Spinal cord (tissue), 10 donors: ENCODE data around the gene CSNK2A1. TPM values are rescaled to one million over a fixed set of nuclear protein-coding genes. Genes with fewer than 3 reads are reported as not detected.
"Not testable (repeated sequence)": the region's sequence is repeated elsewhere in the genome, so short reads cannot be mapped to it uniquely, and the experiment has no call there.

ENCODE experiments used
- DNase-seq, 6 donors: peaks; one replicate each; pipeline versions ENCODE4 v3.0.0 to v3.0.0-alpha.2; 2013 to 2015; ENCODE audit warnings: low spot score in 6 of 6, low read depth in 4 of 6
- H3K27ac ChIP-seq: one replicate; pipeline ENCODE4 v1.5.1; 2013; ENCODE audit warnings: low read depth, low read length, control low read depth
- H3K27me3 ChIP-seq: one replicate; pipeline ENCODE4 v1.6.1; 2013; ENCODE audit warnings: low read length; ENCODE audit not compliant: control insufficient read depth, insufficient read depth
- H3K36me3 ChIP-seq: one replicate; pipeline ENCODE4 v1.6.1; 2013; ENCODE audit warnings: low read length; ENCODE audit not compliant: control insufficient read depth, insufficient read depth
- H3K4me1 ChIP-seq: one replicate; pipeline ENCODE4 v1.6.1; 2013; ENCODE audit warnings: low read length; ENCODE audit not compliant: control insufficient read depth, insufficient read depth
- H3K4me3 ChIP-seq: one replicate; pipeline ENCODE4 v1.5.1; 2013; ENCODE audit warnings: low read depth, low read length, control low read depth
- H3K9me3 ChIP-seq: one replicate; pipeline ENCODE4 v1.6.1; 2013; ENCODE audit warnings: low read length; ENCODE audit not compliant: control insufficient read depth, insufficient read depth
- WGBS: methylation state at CpG from one replicate; pipeline ENCODE4 v1.1.5; 2013; ENCODE audit warnings: missing lambda C conversion rate; ENCODE audit not compliant: insufficient coverage; 5-methylcytosine and 5-hydroxymethylcytosine counted together
- polyA plus RNA-seq, 2 donors: library from polyadenylated mRNA; unstranded; fragments of 120-200 nt; gene quantifications; one replicate each; pipeline ENCODE4 v1.2.1, GENCODE V29; 2013; ENCODE audit not compliant: insufficient read length in 2 of 2
- total RNA-seq, 2 donors: library from RNA; depleted of rRNA in 1 of 2; stranded (reverse); fragments of 120-200 nt in 1 of 2; fragments of >200 nt in 1 of 2; gene quantifications; one replicate each; pipeline versions ENCODE4 v1.2.3 to v1.2.4, GENCODE V29; 2013 to 2014
- donor health status: healthy.

The CSNK2A1 gene
- total and polyA plus RNA-seq, 4 donors: 121 to 164 (median 146) TPM

DNA sequence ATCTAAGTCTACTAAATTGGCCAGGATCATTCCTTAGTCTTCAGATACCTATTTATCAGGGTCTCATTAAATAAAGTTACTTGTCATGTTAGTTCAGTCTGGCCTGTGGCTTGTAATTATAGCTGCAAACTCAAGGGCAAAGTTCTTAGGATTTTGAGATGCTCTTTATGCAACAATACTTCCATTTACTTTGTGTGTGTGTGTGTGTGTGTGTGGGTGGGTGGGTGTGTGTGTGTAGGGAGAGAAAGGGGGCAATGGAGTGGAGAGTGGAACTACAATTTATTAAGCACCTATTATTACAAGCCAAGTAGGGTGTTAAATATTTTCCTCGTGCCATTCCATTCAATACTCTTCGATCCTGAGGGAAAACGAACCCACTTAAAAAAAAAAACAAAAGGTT is 63.5 kb downstream of the CSNK2A1 start:
- peaks cover 7% of the 10 kb centered on the region for H3K4me1 ChIP-seq
- H3K4me3 ChIP-seq: no peak overlapping the region
- no peaks in the 10 kb centered on the region for H3K27me3 ChIP-seq
- no peaks in the 10 kb centered on the region for H3K9me3 ChIP-seq
- no CpG with 5 or more reads among the region's 3 CpGs for WGBS
- H3K27ac ChIP-seq: no peak overlapping the region
- peaks cover 43% of the 10 kb centered on the region for H3K36me3 ChIP-seq
- no peak for DNase-seq

DNA sequence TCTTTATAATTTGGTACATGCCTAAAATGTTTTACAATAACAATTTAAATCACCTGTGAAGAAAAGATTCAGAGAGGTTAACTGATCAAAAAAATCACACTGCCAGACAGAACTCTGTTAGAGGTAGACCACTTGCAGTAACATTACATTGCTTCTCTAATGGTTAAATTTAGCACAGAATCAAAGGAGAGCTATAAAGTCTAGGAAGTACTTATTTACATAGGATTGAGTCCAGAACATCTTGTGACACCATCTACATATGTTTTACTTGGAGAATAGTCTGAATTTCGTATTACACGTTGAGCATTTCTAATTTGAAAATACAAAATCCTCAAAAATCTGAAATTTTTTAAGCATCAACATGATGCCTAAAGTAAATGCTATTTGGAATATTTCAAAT is 64.1 kb downstream of the CSNK2A1 start:
- DNase-seq: peak in 1 of 6 donors; percentile 11
- no CpG with 5 or more reads among the region's 2 CpGs for WGBS
- no peak overlapping the region for H3K4me3 ChIP-seq
- no peaks in the 10 kb centered on the region for H3K27me3 ChIP-seq
- H3K4me1 ChIP-seq: peaks cover 7% of the 10 kb centered on the region
- H3K36me3 ChIP-seq: peaks cover 42% of the 10 kb centered on the region
- no peaks in the 10 kb centered on the region for H3K9me3 ChIP-seq
- no peak overlapping the region for H3K27ac ChIP-seq

DNA sequence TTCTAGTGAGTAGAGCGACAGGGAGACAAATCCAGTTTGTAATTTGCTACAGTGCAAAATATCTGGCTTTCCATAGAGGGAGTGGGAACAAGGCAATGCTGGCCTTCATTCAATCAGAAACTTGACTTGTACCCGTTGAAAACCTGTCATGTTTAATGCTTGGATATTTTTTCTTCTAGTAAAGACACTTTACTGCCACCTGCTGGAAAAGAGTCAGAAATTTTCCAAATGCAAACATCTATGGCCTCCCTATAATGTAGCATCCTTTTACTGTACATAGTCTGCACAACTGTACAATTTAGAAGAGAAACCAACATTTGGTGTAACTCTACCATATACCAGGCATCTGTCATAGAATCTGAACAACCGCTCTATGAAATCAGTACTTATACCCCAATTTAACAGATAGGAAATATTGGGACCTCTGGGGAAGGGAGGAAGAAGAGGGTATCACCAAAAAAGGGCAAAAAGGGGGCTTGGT is 64.6 kb downstream of the CSNK2A1 start:
- H3K4me3 ChIP-seq: no peak overlapping the region
- WGBS: no CpG with 5 or more reads among the region's 3 CpGs

DNA sequence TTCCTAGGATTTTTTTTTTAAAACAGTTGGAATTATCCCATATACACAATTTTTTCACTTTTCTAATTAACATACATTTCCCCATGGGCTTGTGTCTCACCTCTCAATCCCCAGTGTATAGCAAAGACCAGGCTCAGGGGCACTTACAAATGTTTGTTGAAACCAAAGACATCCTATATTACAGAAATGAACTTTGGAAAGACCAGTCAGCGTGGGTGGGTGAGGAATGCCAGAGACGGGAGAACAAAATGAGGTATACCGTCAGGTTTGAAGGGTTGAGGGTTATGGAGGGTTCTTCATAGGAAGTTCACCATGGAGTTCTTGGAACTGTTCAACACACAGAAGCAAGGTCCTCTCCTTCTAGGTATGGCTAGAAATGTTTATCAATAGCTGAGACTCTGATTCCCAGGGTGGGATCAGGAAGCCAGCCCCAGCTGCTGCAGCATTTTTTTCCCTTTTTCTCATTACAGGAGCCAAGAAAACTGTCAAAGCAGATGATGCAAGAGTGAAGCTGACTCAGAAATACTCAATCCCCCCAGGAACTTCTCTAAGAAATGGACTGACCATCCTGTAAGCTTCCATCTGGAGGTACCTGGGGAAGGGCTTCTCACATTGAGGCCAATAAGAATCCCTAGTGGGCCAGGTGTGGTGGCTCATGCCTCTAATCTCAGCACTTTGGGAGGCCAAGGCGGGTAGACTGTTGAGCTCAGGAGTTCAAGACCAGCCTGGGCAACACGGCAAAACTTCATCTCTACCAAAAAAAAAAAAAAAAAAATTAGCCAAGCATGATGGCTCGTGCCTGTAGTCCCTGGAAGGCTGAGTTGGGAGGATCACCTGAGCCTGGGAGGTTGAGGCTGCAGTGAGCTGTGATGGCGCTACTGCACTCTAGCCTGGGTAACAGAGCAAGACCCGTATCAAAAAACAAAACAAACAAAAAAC is 65.3 kb downstream of the CSNK2A1 start:
- peaks cover 37% of the 10 kb centered on the region for H3K36me3 ChIP-seq
- H3K4me1 ChIP-seq: no peaks in the 10 kb centered on the region

More for the DNA sequence above, 64.6 kb downstream of the CSNK2A1 start:
- peaks cover 3% of the 10 kb centered on the region for H3K4me1 ChIP-seq
- H3K36me3 ChIP-seq: peaks cover 42% of the 10 kb centered on the region
- DNase-seq: peak in 4 of 6 donors; percentile 37 to 93 (median 62)
- no peak overlapping the region for H3K27ac ChIP-seq
- no peaks in the 10 kb centered on the region for H3K9me3 ChIP-seq
- H3K27me3 ChIP-seq: no peaks in the 10 kb centered on the region

DNA sequence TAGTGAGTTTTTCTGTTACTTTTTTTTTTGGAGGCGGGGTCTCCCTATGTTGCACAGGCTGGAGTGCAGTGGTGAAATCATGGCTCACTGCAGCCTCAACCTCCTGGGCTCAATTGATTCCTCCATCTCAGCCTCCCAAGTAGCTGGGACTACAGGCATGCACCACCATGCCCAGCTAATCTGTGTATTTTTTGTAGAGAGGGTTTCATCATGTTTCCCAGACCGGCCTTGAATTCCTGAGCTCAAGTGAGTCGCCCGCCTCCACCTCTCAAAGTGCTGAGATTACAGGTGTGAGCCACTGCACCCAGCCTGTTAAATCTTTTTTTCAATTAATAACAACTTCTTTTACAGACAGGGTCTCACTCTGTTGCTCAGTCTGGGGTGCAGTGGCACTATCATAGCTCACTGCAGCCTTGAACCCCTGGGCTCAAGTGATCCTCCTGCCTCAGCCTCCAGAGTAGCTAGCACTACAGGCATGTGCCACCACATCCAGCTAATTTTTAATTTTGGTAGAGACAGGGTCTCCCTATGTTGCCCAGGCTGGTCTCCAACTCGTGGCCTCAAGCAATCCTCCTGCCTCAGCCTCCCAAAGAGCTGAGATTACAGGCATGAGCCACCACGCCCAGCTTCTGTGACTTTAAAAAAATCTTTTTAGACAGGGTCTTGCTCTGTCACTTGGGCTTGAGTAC is 66.9 kb downstream of the CSNK2A1 start:
- not testable (repeated sequence) for DNase-seq, H3K27ac ChIP-seq, H3K27me3 ChIP-seq, H3K4me3 ChIP-seq, H3K4me1 ChIP-seq, H3K9me3 ChIP-seq
- H3K36me3 ChIP-seq: peaks cover 27% of the 10 kb centered on the region
- 94% methylated on average over 5 of the region's 6 CpGs for WGBS

More for the DNA sequence above, 65.3 kb downstream of the CSNK2A1 start:
- 94% methylated on average over 3 of the region's 8 CpGs for WGBS
- Histone ChIP-seq H3K9me3 (no peaks in the 10 kb centered on the region), H3K27ac (no peak overlapping the region), H3K27me3 (no peaks in the 10 kb centered on the region), H3K4me3 (no peak overlapping the region)
- DNase-seq: no peak

DNA sequence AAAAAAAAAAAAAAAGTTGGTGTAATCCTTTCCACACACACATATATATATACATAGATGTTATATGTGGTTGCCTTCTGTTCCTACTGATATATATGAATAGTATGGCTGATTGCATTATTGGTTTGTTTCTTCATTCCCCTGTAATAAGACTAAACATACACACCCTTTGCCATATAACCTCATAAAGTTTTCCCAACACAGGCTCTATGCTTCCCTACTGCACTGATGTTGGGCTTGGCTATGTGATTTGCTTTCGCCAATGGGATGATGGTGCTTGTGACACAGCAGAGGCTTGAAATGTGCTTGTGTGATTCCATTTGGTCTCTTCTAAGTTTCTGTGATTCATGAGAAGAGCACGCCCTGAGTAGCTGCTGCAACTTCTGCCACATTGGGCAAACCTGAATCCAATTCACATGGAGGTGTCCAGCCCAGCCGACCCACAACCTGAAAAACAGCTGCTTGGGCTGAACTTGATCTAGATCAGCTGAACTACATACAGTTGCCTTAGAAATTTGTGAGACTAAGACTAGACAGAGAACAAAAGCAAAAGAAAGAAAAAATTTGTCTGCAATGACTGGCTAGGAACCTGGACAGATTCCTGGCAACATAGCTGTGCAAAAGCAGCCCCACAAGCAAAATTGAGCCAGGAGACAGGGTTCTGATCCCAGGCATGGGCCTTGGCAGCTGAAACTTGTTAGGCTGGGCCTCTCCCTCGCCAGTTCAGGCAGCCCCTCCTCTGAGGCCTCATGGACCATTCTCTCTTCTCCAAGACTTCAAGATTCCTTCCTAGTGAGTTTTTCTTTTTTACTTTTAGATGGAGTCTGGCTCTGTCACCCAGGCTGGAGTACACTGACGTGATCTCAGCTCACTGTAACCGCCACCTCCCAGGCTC is 67.9 kb downstream of the CSNK2A1 start:
- DNase-seq: peak in 1 of 6 donors; percentile 8
- 88% methylated on average over 6 of the region's 6 CpGs for WGBS
- Histone ChIP-seq H3K27ac (no peak overlapping the region), H3K27me3 (no peaks in the 10 kb centered on the region), H3K4me3 (no peak overlapping the region), H3K36me3 (peaks cover 24% of the 10 kb centered on the region), H3K4me1 (no peaks in the 10 kb centered on the region), H3K9me3 (no peaks in the 10 kb centered on the region)

DNA sequence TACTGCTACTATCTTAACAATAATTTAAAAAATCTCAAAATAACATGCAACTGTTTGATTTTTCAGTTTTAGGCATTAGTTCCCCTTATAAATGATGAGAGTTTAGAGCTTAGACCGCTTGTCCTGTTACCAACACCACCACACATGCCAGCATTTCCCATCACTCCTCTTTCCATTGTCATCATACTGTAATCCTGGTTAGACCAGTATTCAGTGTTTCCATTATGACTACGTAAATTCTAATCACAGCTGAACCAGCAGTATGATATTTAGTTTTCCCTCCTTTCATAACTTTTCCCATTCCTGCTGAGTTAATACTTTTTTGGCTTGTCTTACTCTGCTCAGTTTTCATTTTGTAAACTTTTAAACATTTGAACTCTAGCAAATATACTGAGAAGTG is 69.0 kb downstream of the CSNK2A1 start:
- no peaks in the 10 kb centered on the region for H3K27me3 ChIP-seq
- peaks cover 19% of the 10 kb centered on the region for H3K36me3 ChIP-seq
- H3K9me3 ChIP-seq: no peaks in the 10 kb centered on the region
- 100% methylated on average over 1 of the region's 2 CpGs for WGBS
- no peak overlapping the region for H3K27ac ChIP-seq
- DNase-seq: peak in 1 of 6 donors; percentile 35
- H3K4me1 ChIP-seq: no peaks in the 10 kb centered on the region
- no peak overlapping the region for H3K4me3 ChIP-seq

DNA sequence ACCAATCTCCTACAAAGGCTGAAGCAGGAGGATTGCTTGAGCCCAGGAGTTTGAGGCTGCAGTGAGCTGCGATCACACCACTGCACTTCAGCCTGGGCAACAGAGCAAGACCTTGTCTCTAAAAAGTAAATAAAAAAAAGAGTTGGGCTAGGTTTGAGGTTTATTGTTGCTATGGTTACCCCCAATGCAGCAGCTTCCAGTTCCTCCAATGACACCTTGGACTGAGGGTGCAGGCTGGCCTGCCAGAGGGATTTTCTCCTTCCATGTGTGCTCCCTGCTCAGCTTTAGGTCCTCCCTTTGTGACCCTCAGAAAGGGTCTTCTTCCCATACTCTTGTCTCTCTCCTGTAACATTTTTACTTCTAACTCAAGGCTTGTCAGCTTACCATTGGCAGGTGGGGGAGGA is 70.7 kb downstream of the CSNK2A1 start:
- no peak for DNase-seq
- Histone ChIP-seq H3K27me3 (no peaks in the 10 kb centered on the region), H3K4me1 (no peaks in the 10 kb centered on the region), H3K9me3 (no peaks in the 10 kb centered on the region), H3K4me3 (no peak overlapping the region), H3K27ac (no peak overlapping the region), H3K36me3 (peaks cover 11% of the 10 kb centered on the region)
- no CpG with 5 or more reads among the region's 1 CpG for WGBS
